ENCODE data around the gene RFPL4AL1.

GRCh38 chr19:55811340-55811739, 42.4 kb downstream of the RFPL4AL1 start:
- TF ChIP-seq CTCF (IDR thresholded peaks at IDR 0.05) (no peak), POLR2A (IDR thresholded peaks at IDR 0.05) (no peak)

All from lower leg skin (tissue), 3 donors.